A549 (cell line): ENCODE results near the gene SMAD6.
A peak's percentile ranks its signal among the peaks of the same experiment; 100 is the strongest.

Source experiments
- CHD2 ChIP-seq: fragments of 150-350 bp; IDR thresholded peaks from 2 replicates; pipeline ENCODE4 v1.6.1; 2014; ENCODE audit warnings: low read length; ENCODE audit not compliant: partially characterized antibody
- POLR2A ChIP-seq: IDR thresholded peaks from 2 replicates; pipeline ENCODE4 v1.6.1; 2012; ENCODE audit warnings: mild to moderate bottlenecking, low read length
- RAD21 ChIP-seq, 2 experiments: fragments of >200 bp in 1 of 2; sonication (Bioruptor Twin) in 1 of 2; formaldehyde crosslinking in 1 of 2; IDR thresholded peaks in 1 of 2; conservative IDR thresholded peaks in 1 of 2; 2 replicates in 1 of 2; 3 replicates in 1 of 2; pipeline ENCODE4 v1.6.1; 2012 to 2018; ENCODE audit warnings: inconsistent platforms in 1 of 2
- RCOR1 ChIP-seq: fragments of 150-350 bp; IDR thresholded peaks from 2 replicates; pipeline ENCODE4 v1.6.1; 2014; ENCODE audit warnings: antibody characterized with exemption, low read length, low read depth
- RFX5 ChIP-seq: fragments of 450-650 bp; IDR thresholded peaks from 2 replicates; pipeline ENCODE4 v1.7.1; 2014; ENCODE audit warnings: antibody characterized with exemption, mild to moderate bottlenecking, moderate library complexity
- TF ChIP-seq, protein P1 (sequence below): fragments of >200 bp; sonication (Bioruptor Twin); formaldehyde crosslinking; IDR thresholded peaks from 3 replicates; pipeline ENCODE4 v1.5.1; 2016

DNA sequence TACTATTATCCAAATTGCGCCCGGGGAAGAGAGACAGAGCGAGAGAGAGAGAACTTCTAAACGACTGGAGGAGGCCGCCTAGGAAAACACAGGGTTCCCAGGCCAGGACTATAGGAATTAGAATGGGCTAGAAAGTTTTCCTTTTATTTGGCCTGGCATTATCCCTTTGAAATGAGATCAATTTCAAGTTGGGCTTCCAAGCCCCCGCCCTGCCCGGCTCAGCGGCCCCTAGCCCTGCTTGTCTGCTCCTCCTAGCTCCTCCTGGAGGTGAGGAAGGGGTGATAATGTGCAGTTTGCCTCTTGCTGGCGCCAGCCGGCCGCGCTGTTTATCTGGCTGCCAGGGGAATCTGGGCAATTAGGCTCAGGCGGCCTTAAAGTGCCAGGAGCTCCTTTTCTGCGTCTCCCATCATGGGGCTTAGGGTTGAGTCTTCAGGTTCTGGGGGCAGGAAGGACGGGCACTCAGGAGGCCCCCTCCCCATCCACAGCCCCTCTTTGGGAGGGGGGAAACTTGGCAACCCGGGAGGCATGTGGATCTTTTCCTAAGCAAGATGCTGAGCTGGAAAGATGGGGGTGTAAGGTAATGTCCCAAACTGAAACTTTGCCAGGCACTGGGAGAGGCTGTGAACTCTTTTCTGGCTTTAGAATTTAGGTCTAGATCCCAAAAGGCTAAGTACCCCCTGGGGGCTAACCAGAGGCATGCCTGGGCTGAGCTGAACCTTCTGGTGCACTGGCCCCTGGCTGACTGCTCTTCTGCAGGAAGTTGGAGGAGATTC lies 5.5 kb downstream of the SMAD6 start:
- TF ChIP-seq CHD2 (no peak), RCOR1 (no peak), RFX5 (no peak), RAD21 (conservative IDR thresholded peaks at IDR 0.05 in 1 of 2, IDR thresholded peaks at IDR 0.05 in 1 of 2) (peak; percentile 53 to 68), POLR2A (no peak)
- TF ChIP-seq, protein P1, sequence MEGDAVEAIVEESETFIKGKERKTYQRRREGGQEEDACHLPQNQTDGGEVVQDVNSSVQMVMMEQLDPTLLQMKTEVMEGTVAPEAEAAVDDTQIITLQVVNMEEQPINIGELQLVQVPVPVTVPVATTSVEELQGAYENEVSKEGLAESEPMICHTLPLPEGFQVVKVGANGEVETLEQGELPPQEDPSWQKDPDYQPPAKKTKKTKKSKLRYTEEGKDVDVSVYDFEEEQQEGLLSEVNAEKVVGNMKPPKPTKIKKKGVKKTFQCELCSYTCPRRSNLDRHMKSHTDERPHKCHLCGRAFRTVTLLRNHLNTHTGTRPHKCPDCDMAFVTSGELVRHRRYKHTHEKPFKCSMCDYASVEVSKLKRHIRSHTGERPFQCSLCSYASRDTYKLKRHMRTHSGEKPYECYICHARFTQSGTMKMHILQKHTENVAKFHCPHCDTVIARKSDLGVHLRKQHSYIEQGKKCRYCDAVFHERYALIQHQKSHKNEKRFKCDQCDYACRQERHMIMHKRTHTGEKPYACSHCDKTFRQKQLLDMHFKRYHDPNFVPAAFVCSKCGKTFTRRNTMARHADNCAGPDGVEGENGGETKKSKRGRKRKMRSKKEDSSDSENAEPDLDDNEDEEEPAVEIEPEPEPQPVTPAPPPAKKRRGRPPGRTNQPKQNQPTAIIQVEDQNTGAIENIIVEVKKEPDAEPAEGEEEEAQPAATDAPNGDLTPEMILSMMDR, result peak; percentile 41
